ENCODE measurements around the gene HPGDS.

DNA sequence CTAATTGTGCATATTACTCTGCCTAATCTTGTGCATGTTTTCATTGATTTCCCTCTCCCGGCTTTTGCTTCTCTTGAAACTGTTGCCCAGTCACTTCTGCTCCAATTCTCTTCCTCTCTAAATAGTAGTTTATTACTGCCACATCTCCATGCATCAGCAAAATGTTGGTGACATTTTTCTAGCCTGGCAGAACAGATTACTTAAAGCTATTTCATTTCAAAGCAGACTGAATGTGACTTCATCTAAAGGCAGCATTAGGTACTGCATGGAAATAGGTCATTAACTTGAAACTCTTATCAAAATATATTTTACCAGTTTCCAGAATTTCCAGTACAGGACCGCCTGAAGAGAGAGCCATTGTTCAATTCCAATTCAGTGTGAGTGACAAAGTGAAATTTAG lies 52.4 kb downstream of the HPGDS start:
- no peak for TF ChIP-seq FOXM1 (IDR thresholded peaks at IDR 0.05; ENCODE audit: borderline replicate concordance)
- no peak for TF ChIP-seq FOXK2 (IDR thresholded peaks at IDR 0.05)
- TF ChIP-seq FOXA1 (IDR thresholded peaks at IDR 0.05): no peak
- TF ChIP-seq TARDBP (IDR thresholded peaks at IDR 0.05): no peak
- no peak for TF ChIP-seq ELF4 (IDR thresholded peaks at IDR 0.05)
- TF ChIP-seq SP1 (IDR thresholded peaks at IDR 0.05): no peak
- no peak for TF ChIP-seq BHLHE40 (IDR thresholded peaks at IDR 0.05; ENCODE audit: borderline replicate concordance)
- no peak for TF ChIP-seq ZNF384 (IDR thresholded peaks at IDR 0.05)
- TF ChIP-seq SUZ12 (IDR thresholded peaks at IDR 0.05): no peak
- TF ChIP-seq, protein P1, sequence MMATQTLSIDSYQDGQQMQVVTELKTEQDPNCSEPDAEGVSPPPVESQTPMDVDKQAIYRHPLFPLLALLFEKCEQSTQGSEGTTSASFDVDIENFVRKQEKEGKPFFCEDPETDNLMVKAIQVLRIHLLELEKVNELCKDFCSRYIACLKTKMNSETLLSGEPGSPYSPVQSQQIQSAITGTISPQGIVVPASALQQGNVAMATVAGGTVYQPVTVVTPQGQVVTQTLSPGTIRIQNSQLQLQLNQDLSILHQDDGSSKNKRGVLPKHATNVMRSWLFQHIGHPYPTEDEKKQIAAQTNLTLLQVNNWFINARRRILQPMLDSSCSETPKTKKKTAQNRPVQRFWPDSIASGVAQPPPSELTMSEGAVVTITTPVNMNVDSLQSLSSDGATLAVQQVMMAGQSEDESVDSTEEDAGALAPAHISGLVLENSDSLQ (IDR thresholded peaks at IDR 0.05): no peak
